HL-60/S4 treated with retinoic acid at 250 ng/mL for 4 days and 3 days (cell line): Measurements from ENCODE around the gene TRIM28.

Experiments used
- in situ Hi-C: fragments of 300-500 bp; cut with MboI; formaldehyde crosslinking; loops from 2 replicates; pipeline ENCODE4 v1.7.0; 2022; ENCODE audit warnings: low sequenced_read_pairs

TRIM28 gene

DNA sequence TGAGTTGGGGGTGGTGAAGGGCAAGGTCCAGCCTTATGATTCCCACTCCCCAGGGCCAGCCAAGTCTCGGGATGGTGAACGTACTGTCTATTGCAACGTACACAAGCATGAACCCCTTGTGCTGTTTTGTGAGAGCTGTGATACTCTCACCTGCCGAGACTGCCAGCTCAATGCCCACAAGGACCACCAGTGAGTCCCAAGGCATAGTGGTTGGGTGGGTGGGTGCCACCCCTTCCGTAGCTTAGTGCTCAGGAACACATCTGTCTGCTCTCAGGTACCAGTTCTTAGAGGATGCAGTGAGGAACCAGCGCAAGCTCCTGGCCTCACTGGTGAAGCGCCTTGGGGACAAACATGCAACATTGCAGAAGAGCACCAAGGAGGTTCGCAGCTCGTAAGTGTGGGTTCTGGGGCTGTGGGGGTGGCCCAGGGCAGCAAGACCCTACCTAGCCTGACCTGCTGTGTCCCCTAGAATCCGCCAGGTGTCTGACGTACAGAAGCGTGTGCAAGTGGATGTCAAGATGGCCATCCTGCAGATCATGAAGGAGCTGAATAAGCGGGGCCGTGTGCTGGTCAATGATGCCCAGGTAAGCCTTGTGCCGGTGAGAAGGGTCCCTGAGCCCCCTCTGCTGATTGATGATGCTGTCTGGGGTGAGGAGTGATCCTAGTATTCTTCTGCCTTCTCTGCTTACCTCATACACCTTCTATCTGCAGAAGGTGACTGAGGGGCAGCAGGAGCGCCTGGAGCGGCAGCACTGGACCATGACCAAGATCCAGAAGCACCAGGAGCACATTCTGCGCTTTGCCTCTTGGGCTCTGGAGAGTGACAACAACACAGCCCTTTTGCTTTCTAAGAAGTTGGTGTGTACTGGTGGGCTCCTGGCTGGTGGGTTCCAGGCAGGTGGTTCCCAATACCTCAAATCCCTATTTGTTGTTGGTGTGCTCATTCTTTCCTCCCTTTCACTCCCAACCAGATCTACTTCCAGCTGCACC is 3.8 kb downstream of the TRIM28 start:
- in situ Hi-C loops: no loop called here

DNA sequence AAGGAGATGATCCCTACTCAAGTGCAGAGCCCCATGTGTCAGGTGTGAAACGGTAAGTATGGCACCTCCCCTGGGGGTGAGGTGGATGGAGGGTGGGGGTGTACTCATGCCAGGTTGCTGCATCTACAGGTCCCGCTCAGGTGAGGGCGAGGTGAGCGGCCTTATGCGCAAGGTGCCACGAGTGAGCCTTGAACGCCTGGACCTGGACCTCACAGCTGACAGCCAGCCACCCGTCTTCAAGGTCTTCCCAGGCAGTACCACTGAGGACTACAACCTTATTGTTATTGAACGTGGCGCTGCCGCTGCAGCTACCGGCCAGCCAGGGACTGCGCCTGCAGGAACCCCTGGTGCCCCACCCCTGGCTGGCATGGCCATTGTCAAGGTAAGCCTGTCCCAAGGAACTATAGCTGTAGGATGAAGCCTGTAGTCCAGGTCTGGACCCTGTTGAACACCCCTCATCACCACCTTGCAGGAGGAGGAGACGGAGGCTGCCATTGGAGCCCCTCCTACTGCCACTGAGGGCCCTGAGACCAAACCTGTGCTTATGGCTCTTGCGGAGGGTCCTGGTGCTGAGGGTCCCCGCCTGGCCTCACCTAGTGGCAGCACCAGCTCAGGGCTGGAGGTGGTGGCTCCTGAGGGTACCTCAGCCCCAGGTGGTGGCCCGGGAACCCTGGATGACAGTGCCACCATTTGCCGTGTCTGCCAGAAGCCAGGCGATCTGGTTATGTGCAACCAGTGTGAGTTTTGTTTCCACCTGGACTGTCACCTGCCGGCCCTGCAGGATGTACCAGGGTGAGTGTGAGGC is 5.2 kb downstream of the TRIM28 start:
- in situ Hi-C loops: no loop called here

GRCh38 chr19:58549664-58550361 is 5.9 kb downstream of the TRIM28 start:
- in situ Hi-C loops: no loop called here

DNA sequence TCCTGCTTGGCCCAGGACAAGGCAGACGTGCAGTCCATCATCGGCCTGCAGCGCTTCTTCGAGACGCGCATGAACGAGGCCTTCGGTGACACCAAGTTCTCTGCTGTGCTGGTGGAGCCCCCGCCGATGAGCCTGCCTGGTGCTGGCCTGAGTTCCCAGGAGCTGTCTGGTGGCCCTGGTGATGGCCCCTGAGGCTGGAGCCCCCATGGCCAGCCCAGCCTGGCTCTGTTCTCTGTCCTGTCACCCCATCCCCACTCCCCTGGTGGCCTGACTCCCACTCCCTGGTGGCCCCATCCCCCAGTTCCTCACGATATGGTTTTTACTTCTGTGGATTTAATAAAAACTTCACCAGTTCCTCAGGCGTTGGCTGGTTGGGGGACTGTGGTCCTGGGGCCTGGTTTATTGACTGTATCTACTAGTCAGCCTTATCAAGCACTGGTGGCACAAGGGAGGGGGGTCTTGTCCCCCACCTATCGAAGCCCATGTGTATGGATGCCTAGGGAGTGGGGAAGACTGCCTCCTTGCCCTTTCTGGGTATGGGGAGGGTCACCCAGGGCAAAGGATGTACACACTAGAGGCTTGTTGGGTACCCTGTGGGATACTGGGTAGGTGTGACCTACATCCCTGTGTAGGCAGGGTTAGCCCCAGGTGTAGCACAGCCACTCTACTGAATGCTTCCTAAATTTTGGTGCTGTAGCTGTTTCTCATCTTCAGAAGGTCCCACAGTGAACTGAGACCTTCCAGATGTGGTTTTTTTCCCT is 6.7 kb downstream of the TRIM28 start:
- in situ Hi-C loops: no loop called here

DNA sequence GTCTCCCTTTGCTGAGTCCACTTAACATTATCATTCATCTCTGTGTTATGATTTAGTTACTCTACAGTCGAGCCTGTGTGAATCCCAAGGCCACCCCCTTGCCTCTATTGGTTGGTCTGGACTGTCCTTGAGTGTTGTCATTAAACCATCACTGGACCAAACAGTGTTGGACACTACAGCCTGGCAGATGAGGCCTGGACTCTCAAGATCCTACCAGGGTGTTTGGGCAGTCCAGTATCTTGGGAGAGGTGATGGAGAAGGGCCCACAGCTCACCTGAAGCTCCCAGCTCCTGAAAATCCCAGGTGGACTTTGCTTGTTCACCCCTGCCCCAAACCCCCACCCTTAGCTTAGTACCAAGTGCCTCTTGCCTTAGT is 7.2 kb downstream of the TRIM28 start:
- in situ Hi-C loops: no loop called here

DNA sequence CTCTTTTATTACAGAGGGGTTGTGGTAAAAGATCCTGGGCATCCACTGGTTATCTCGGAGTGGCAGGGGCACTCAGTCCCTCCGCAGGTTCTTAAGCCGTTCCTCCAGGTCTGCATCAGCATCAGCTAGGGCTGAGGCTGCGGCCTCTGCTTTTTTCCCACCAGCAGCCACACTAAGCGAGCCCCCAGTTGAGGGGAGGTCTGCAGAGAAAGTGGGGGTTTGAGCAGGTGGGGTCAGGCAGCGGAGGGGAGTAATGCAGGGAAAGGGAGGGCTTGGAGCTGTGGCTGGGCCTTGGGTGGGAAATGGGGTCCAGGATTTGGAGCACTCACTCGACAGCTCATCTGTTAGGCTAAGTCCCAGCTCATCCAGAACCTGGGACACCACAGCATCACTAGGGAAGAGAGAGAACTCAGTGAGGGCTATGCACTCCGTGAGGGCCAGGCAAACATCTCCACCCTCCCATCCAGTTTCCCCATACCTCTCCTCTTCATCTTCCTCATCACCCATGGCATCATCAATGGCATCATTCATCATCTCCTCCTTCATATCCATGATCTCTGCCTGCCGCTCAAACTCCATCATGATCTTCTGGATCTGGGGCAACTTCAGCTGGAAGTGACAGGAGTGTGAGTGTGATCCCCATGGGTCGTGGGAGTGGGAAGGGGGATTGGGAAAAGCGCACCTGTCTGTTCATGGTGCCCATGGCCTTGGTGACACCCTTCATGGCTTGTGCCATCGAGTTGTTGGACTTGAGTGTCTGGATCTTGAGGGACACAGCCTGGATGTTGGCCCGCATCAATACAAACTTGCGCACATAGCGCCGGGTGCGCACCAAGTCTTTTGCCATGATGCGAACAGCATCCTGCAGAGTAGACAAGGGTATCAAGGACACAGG is 8.0 kb downstream of the TRIM28 start:
- in situ Hi-C loops: no loop called here

GRCh38 chr19:58552655-58553054 is 8.8 kb downstream of the TRIM28 start:
- in situ Hi-C loops: no loop called here

DNA sequence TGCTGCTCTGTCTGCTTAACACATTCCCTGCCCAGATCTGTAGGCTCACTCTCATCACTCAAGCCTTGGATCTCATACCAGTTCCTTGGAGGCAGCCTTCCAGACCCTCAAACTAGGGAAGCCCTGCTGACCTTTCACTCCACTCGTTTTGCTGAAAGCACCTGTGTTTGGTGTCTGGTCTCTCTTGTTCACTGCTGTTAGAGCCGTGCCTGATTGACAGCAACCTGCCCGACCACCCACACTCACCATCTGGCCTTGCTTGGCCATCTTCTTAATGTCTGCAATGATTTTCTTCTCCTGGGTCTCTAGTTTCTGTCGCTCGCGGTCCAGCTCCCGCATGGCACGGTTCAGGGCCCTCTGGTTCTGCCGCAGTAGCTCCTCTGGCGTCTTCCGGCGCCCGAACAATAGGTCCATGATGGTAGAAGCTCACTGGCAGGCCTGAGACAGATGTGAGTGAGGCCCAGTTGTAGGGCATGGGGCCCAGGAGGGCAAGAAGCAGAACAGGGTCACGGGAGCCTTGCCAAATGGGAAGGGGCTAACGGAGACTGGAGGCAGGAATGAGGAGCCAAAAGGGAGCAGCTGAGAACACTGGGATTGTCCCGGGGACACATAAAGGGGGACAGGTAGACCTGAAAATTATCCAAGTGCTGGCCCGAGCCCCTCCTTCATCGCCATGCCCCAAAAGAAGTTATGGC is 10.1 kb downstream of the TRIM28 start:
- in situ Hi-C loops: no loop called here

DNA sequence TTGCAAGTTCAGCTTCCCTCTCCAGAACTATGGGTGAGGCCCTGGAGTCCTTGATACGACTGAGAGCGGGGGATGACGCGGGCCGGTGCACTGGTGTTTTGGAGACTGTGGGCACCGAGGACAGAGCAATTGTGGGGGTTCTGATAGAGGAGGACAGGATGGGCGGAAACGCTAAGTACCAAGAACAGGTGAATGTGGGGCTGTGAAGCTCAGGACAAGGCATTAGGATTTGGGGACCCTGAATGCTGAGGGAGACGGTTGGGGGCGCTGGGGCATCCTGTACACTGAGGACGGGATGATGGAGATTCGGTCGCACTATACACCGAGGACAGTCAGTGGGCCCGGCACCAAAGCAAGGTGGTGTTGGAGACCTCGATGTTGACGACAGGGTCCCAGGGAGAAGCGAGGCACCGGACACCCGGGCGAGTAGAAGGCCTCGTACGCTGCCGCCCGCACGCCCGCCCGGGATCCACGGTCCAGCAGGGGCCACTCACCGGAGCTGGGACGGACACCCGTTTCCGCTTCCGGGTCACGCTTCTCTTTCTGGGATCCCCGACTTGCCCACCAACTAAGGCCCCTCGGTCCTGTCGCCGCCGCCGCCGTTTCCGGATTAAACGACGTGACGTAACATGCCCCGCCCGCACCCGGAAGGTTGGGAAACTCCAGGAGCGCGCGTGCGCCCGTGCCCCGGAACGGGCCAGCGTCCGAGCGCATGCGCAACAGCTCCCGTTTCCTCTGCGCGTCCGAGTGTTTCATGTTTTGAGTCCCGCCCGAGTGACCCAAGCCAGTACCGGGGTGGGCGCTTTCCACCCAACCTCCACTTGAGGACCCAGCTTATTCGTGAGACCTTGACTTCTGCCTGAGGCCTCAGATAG is 10.9 kb downstream of the TRIM28 start, which contains the start of gene CHMP2A:
CHMP2A (minus strand) TSS at position 612 of the 875 bp plus-strand sequence. CDS start 893 bp downstream, outside the sequence.
- in situ Hi-C loops: no loop called here

DNA sequence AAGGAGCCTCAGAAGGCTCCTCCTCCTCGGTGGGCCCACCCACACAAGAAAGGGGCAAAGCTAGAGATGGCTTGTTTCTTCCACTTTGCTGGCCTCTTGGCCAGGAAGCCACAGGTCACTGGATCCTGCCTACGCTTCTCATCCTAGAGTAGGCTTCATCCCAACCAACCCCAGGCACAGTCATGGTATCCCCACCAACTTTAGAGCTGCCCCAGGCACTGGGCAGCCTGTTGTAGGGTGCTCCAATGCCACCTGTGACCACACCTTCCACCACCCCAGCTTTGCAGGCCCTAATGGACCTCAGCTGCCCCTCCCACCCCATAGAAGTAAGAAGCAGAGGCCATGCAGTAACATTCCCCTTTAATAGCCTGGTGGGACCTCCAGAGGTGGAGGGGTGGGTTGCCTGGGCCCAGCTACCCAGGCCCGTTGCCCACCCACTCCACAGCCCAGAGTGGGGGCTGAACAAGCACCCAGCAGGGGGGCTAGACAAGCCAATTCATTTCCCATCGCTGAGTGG is 11.6 kb downstream of the TRIM28 start:
- in situ Hi-C loops: no loop called here

GRCh38 chr19:58555920-58556621 is 12.2 kb downstream of the TRIM28 start:
- in situ Hi-C loops: no loop called here

DNA sequence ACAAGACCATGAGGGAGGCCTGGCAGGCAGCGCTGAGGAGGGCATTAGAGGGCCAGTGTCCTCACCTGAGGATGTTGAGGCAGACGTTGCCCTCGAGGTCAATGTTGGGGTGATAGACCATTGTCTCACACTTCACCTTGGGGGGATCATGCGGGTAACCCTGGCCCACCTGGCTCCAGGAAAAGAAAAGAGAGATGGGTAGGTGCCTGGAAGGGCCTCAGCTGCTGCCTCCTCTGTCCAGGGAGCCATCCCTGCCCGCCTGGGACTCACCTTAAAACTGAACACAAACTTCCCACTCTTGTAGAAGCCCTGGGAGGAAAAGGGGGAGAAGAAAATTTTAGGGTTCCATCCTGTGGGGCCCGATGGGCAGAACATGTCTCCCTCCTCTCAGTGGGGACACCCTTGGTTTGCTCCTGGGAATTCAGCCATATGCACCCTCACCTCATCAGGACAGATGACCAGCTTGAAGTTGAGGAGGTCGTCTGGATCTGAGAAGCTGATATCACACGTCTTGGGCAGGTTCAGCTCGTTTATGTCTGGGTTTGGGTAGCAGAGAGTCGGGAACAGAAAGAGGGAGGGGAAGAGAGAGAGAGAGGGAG is 12.9 kb downstream of the TRIM28 start:
- in situ Hi-C loops: no loop called here

- in situ Hi-C loops: no loop called here
Measured at GRCh38 chr19:58557221-58558065, 13.6 kb downstream of the TRIM28 start.

DNA sequence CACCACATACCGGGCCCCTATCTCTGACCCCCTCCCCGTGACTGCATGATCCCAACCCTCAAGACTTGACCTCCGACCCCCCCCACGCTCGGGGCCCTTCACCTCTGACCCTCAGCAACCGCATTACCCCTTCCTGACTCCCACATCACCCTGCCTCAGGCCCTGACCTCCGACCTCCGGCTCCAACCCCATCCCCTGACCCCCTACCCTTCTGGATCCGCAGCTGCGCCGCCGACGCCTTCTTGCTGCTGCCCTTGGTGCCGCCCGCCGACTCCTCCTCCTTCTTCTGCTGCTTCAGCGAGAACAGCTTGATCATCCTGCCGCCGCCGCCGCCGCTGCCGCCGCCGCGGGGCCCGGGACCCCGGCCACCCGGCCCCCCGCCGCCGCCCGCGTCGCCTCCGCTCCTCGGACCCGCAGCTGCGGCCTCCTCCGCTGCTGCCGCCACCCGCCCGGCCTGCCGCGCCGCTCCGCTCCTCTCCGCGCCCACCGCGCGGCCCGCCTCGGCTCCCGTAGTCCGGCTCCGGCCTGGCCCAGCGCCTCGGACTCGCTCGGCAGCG is 14.3 kb downstream of the TRIM28 start, which contains the start of gene UBE2M:
UBE2M (minus strand) TSS at position 546 of the 557 bp plus-strand sequence; CDS start at position 316, 230 bp downstream.
- in situ Hi-C loops: no loop called here

DNA sequence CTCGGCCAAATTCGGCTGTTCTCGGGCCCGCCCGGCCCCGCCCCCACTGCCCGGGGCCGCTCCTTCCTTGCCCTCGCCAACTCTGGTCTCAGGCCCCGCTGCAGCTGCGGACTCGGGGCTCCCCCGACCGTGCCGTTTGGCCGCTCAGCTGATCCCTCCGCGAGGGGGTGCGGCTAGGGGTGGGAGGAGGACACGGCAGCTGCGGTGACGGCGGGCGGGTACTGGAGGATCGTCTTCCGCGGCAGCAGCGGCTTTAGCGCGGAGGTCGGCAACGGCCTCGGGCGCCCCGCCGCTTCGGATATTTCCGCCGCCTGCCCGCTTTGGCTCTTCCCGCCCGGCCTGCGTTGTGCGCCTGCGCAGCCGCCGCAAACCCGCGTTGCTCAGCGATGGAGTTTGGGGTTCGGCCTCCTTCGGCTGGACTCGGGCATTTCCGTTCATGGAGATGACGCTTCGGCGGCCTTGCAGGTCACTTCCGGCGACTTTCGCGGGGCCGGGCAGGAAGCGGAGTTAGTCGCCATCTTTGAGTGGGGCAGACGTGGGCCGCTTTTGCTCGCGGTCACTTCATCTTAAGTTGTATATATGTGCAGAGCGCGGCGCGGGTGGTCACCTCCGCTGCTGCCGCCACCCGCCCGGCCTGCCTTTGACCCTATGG is 14.9 kb downstream of the TRIM28 start:
- in situ Hi-C loops: no loop called here
